HCT116 (cell line): ENCODE data around the gene KIRREL1. TPM values are rescaled to one million over a fixed set of nuclear protein-coding genes. Genes with fewer than 3 reads are reported as not detected.

Experiments used
- ATAC-seq: fragments of 200-7000 bp; cut with Tn5 transposase; 2 replicates; pipeline ENCODE4 v1.9.1; 2020; ENCODE audit warnings: mild to moderate bottlenecking, moderate library complexity
- BruUV-seq: library from RNA; stranded (reverse); fragments of 400-500 nt; replicated peaks from 2 replicates; lab custom pipeline; 2021; lab: Mats Ljungman, UMichigan
- CTCF ChIA-PET: fragments of 300-600 bp; sonication (Branson Sonifier 250); formaldehyde crosslinking; loops from one replicate; lab custom pipeline; 2021; ENCODE audit warnings: antibody characterized with exemption; lab: Charles Lee
- POLR2A ChIA-PET: fragments of 300-600, 350-600 bp; sonication (Branson Sonifier 250); formaldehyde crosslinking; loops from one replicate; lab custom pipeline; 2021; ENCODE audit warnings: antibody characterized with exemption; lab: Charles Lee
- RAD21 ChIA-PET, 2 experiments: fragments of 300-600 bp; sonication (Branson Sonifier 250); formaldehyde crosslinking; loops; one replicate each; lab custom pipeline; 2023; ENCODE audit warnings: low total read pairs in 2 of 2; ENCODE audit not compliant: uncharacterized antibody in 2 of 2, unreplicated experiment in 2 of 2, low non-redundant PET in 1 of 2; lab: Charles Lee
- DNase-seq: peaks from one replicate; pipeline ENCODE4 v3.0.0-alpha.2; 2010; ENCODE audit warnings: low read depth, low spot score
- H2AFZ ChIP-seq: fragments of 200-600 bp; shearing (Covaris generic), sonication (generic); 2 replicates; pipeline ENCODE4 v1.6.1; 2017; ENCODE audit warnings: low read depth, mixed run types, mixed read lengths, antibody characterized with exemption, low read length; ENCODE audit not compliant: poor library complexity, severe bottlenecking
- H3K27ac ChIP-seq: 2 replicates; pipeline ENCODE4 v1.5.1; 2012; ENCODE audit warnings: low read depth, low read length
- H3K27me3 ChIP-seq: fragments of 200-600 bp; sonication (generic); 2 replicates; pipeline ENCODE4 v1.6.1; 2016; ENCODE audit warnings: mixed run types, low read length, mixed read lengths; ENCODE audit not compliant: insufficient read depth
- H3K36me3 ChIP-seq, 2 experiments: fragments of 200-500 bp in 1 of 2; fragments of 200-600 bp in 1 of 2; sonication (Bioruptor generic) in 1 of 2; sonication (generic) in 1 of 2; 2 replicates each; pipeline versions ENCODE4 v1.5.1 to v1.6.1; 2014 to 2016; ENCODE audit warnings: low read length in 2 of 2, inconsistent platforms in 1 of 2, mixed read lengths in 1 of 2, mixed run types in 1 of 2; ENCODE audit not compliant: insufficient read depth in 2 of 2, control insufficient read depth in 1 of 2
- H3K4me1 ChIP-seq, 2 experiments: fragments of 200-600 bp in 1 of 2; sonication (generic) in 1 of 2; 2 replicates each; pipeline versions ENCODE4 v1.5.1 to v1.6.1; 2012 to 2017; ENCODE audit warnings: low read length in 2 of 2, inconsistent platforms in 1 of 2, mild to moderate bottlenecking in 1 of 2, mixed read lengths in 1 of 2, mixed run types in 1 of 2, moderate library complexity in 1 of 2; ENCODE audit not compliant: insufficient read depth in 2 of 2, control insufficient read depth in 1 of 2
- H3K4me2 ChIP-seq: fragments of 200-600 bp; sonication (generic); 2 replicates; pipeline ENCODE4 v1.6.1; 2017; ENCODE audit warnings: mixed run types, low read length, mixed read lengths
- H3K4me3 ChIP-seq, 2 experiments: fragments of 200-600 bp in 1 of 2; sonication (generic) in 1 of 2; replicated peaks in 1 of 2; 2 replicates each; pipeline ENCODE4 v1.5.1; 2011 to 2016; ENCODE audit warnings: low read length in 2 of 2, control low read depth in 1 of 2, low read depth in 1 of 2, mild to moderate bottlenecking in 1 of 2, mixed read lengths in 1 of 2, mixed run types in 1 of 2
- H3K79me2 ChIP-seq: fragments of 200-600 bp; sonication (generic); 2 replicates; pipeline ENCODE4 v1.6.1; 2017; ENCODE audit warnings: mild to moderate bottlenecking, mixed run types, low read length, moderate library complexity, mixed read lengths; ENCODE audit not compliant: insufficient read depth
- H3K9ac ChIP-seq: fragments of 200-600 bp; sonication (generic); 2 replicates; pipeline ENCODE4 v1.6.1; 2016; ENCODE audit warnings: low read length, mixed read lengths
- H3K9me2 ChIP-seq: fragments of 200-600 bp; sonication (generic), shearing (Covaris generic); 2 replicates; pipeline ENCODE4 v1.6.1; 2017; ENCODE audit warnings: mixed run types, mild to moderate bottlenecking, moderate library complexity; ENCODE audit not compliant: insufficient read depth
- H3K9me3 ChIP-seq, 2 experiments: fragments of 200-500 bp in 1 of 2; fragments of 200-600 bp in 1 of 2; sonication (Bioruptor generic) in 1 of 2; sonication (generic) in 1 of 2; 2 replicates each; pipeline ENCODE4 v1.6.1; 2014 to 2017; ENCODE audit warnings: low read length in 2 of 2, mixed read lengths in 2 of 2, inconsistent platforms in 1 of 2, low read depth in 1 of 2, mild to moderate bottlenecking in 1 of 2, mixed run types in 1 of 2, moderate library complexity in 1 of 2; ENCODE audit not compliant: control insufficient read depth in 1 of 2, insufficient read depth in 1 of 2
- H4K20me1 ChIP-seq: fragments of 200-600 bp; sonication (generic), shearing (Covaris generic); 2 replicates; pipeline ENCODE4 v1.6.1; 2017; ENCODE audit warnings: mixed run types, mild to moderate bottlenecking, moderate library complexity; ENCODE audit not compliant: insufficient read depth
- CEBPB ChIP-seq: IDR thresholded peaks from 2 replicates; pipeline ENCODE4 v1.6.1; 2012; ENCODE audit warnings: low read depth
- CTCF ChIP-seq, 3 experiments: fragments of 200-600 bp in 1 of 3; sonication (generic) in 1 of 3; IDR thresholded peaks in 2 of 3; conservative IDR thresholded peaks in 1 of 3; 2 replicates each; pipeline ENCODE4 v1.5.1; 2012 to 2017; ENCODE audit warnings: low read depth in 2 of 3, low read length in 2 of 3, antibody characterized with exemption in 1 of 3, borderline replicate concordance in 1 of 3, control low read depth in 1 of 3, mild to moderate bottlenecking in 1 of 3, mixed read lengths in 1 of 3, mixed run types in 1 of 3, moderate library complexity in 1 of 3; ENCODE audit not compliant: insufficient read depth in 1 of 3
- ELF1 ChIP-seq: IDR thresholded peaks from 2 replicates; pipeline ENCODE4 v1.6.1; 2012; ENCODE audit warnings: low read depth, borderline replicate concordance
- EZH2 ChIP-seq: fragments of 200-600 bp; sonication (generic); IDR thresholded peaks from 2 replicates; pipeline ENCODE4 v1.6.1; 2017; ENCODE audit warnings: antibody characterized with exemption, mixed run types
- JUND ChIP-seq: IDR thresholded peaks from 2 replicates; pipeline ENCODE4 v1.6.1; 2012
- POLR2AphosphoS5 ChIP-seq: IDR thresholded peaks from 2 replicates; pipeline ENCODE4 v1.6.1; 2011; ENCODE audit warnings: mild to moderate bottlenecking, low read depth, low read length, moderate library complexity
- RAD21 ChIP-seq: IDR thresholded peaks from 2 replicates; pipeline ENCODE4 v1.6.1; 2012; ENCODE audit warnings: low read depth, mild to moderate bottlenecking
- SP1 ChIP-seq: IDR thresholded peaks from 2 replicates; pipeline ENCODE4 v1.6.1; 2012; ENCODE audit warnings: low read depth
- SRF ChIP-seq: IDR thresholded peaks from 2 replicates; pipeline ENCODE4 v1.6.1; 2012; ENCODE audit warnings: low read depth
- TCF7L2 ChIP-seq: IDR thresholded peaks from 2 replicates; pipeline ENCODE4 v1.7.0; 2011; ENCODE audit warnings: borderline replicate concordance, inconsistent platforms; ENCODE audit not compliant: insufficient read depth, insufficient read length; ENCODE audit errors: extremely low read depth
- ZFX ChIP-seq: fragments of 450-650 bp; IDR thresholded peaks from 2 replicates; pipeline ENCODE4 v1.6.1; 2017
- intact Hi-C: fragments of 100-400 bp; cut with micrococcal nuclease; formaldehyde crosslinking; loops from 2 replicates; pipeline ENCODE4 v1.10.0; 2022
- total RNA-seq: library from RNA; stranded (reverse); gene quantifications from one replicate; pipeline ENCODE4 v1.2.1, GENCODE V29; 2021; ENCODE audit not compliant: unreplicated experiment

KIRREL1 gene
- total RNA-seq, 1 experiment from 2014 or later = 20.0 TPM

GRCh38 chr1:158113759-158114127 lies 120.3 kb downstream of the KIRREL1 start:
- Histone ChIP-seq H3K4me1 (peaks cover 2 to 22% of the 10 kb centered on the region in 2 experiments; a peak in 2 of 4 replicates), H3K4me3 (peak overlapping the region; percentile 39 to 61), H3K9me3 (no peaks in the 10 kb centered on the region), H3K4me2 (peak overlapping the region; percentile 83), H3K9ac (peak overlapping the region; percentile 37; the same call in 1 of the 2 replicates), H4K20me1 (no peaks in the 10 kb centered on the region), H3K79me2 (no peaks in the 10 kb centered on the region), H3K36me3 (no peaks in the 10 kb centered on the region), H3K27ac (no peak overlapping the region), H3K27me3 (no peaks in the 10 kb centered on the region), H2AFZ (peak overlapping the region; percentile 97), H3K9me2 (no peaks in the 10 kb centered on the region)
- ChIA-PET CTCF (interaction anchor here (0.8 to 15.6 kb wide), 9 partner anchors 8 to 150 kb away, joined by 3 to 393 read pairs (median 5); partner anchors contain the start of gene KIRREL1), RAD21 (interaction anchor here in 1 of 2 experiments (1.2 kb wide), 1 partner anchor 122 kb away, joined by 7 read pairs; no protein-coding TSS in a partner anchor), POLR2A (no interaction called here)
- peak; percentile 24 for ATAC-seq
- BruUV-seq = no TSS peak
- no peak for DNase-seq
- TF ChIP-seq POLR2AphosphoS5 (no peak), ZFX (peak; percentile 6; the same call in 1 of the 2 replicates), ELF1 (no peak), CEBPB (no peak), CTCF (IDR thresholded peaks at IDR 0.05 in 2 of 3, conservative IDR thresholded peaks at IDR 0.05 in 1 of 3; ENCODE audit: borderline replicate concordance in 1 of 3, insufficient read depth in 1 of 3, low read depth in 2 of 3, low read length in 2 of 3) (no peak)
- intact Hi-C loops = no loop called here

- no peaks in the 10 kb centered on the region for H3K36me3 ChIP-seq
- H2AFZ ChIP-seq = no peak overlapping the region
- no peak overlapping the region for H3K27ac ChIP-seq
- no TSS peak for BruUV-seq
- no peak overlapping the region for H3K4me3 ChIP-seq
- peaks cover 3% of the 10 kb centered on the region; the same call in 1 of the 2 replicates for H3K27me3 ChIP-seq
- ATAC-seq = no peak
- H3K4me2 ChIP-seq = no peak overlapping the region
- no peaks in the 10 kb centered on the region for H3K9me3 ChIP-seq
- intact Hi-C loops = no loop called here
- ChIA-PET CTCF (interaction anchor here (13.2 to 15.6 kb wide), 2 partner anchors 123 to 151 kb away, joined by 223 to 393 read pairs; partner anchors contain the start of gene KIRREL1), POLR2A (no interaction called here), RAD21 (no interaction called here)
- H3K9ac ChIP-seq = no peak overlapping the region
- no peaks in the 10 kb centered on the region for H4K20me1 ChIP-seq
- H3K79me2 ChIP-seq = no peaks in the 10 kb centered on the region
- TF ChIP-seq SRF = no peak
- no peak for TF ChIP-seq SP1
- TF ChIP-seq ZFX = no peak
- no peak for TF ChIP-seq TCF7L2
- TF ChIP-seq EZH2 = no peak
- no peak for TF ChIP-seq RAD21
- no peak for TF ChIP-seq JUND
- no peak for DNase-seq
- peaks cover 2 to 22% of the 10 kb centered on the region in 2 experiments; a peak in 2 of 4 replicates for H3K4me1 ChIP-seq
- H3K9me2 ChIP-seq = no peaks in the 10 kb centered on the region
These were observed 121.7 kb downstream of the KIRREL1 start for GRCh38 chr1:158115126-158115525.
